DND-41 (cell line): Measurements from ENCODE around the gene INTU.

Experiments
- EZH2 ChIP-seq: IDR thresholded peaks from 3 replicates; pipeline ENCODE4 v1.6.1; 2012; ENCODE audit warnings: borderline replicate concordance, low read depth, mild to moderate bottlenecking, moderate library complexity, low read length, inconsistent platforms; ENCODE audit not compliant: severe bottlenecking
- TF ChIP-seq, protein P1 (sequence below): IDR thresholded peaks from 2 replicates; pipeline ENCODE4 v1.5.1; 2012; ENCODE audit warnings: borderline replicate concordance, low read length, moderate library complexity, mild to moderate bottlenecking; ENCODE audit not compliant: poor library complexity, severe bottlenecking; ENCODE audit errors: extremely low read depth

DNA sequence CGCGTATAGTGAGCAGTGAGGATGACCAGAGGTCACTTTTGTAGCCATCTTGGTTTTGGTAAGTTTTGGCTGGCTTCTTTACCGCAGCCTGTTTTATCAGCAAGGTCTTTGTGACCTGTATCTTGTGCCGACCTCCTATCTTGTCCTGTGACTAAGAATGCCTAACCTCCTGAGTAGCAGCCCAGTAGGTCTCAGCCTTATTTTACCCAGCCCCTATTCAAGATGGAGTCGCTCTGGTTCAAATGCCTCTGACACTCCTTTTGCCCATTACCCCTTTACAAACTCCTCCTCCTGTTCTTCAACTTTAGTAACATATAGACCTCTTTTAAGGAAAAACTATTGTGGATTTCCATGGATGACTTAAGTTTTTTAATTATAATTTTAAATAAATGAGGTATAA is 2.6 kb upstream of the INTU start:
- TF ChIP-seq, protein P1, sequence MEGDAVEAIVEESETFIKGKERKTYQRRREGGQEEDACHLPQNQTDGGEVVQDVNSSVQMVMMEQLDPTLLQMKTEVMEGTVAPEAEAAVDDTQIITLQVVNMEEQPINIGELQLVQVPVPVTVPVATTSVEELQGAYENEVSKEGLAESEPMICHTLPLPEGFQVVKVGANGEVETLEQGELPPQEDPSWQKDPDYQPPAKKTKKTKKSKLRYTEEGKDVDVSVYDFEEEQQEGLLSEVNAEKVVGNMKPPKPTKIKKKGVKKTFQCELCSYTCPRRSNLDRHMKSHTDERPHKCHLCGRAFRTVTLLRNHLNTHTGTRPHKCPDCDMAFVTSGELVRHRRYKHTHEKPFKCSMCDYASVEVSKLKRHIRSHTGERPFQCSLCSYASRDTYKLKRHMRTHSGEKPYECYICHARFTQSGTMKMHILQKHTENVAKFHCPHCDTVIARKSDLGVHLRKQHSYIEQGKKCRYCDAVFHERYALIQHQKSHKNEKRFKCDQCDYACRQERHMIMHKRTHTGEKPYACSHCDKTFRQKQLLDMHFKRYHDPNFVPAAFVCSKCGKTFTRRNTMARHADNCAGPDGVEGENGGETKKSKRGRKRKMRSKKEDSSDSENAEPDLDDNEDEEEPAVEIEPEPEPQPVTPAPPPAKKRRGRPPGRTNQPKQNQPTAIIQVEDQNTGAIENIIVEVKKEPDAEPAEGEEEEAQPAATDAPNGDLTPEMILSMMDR, result no peak
- TF ChIP-seq EZH2, result no peak
